ENCODE data around the gene MYDGF.

Gene MYDGF

DNA sequence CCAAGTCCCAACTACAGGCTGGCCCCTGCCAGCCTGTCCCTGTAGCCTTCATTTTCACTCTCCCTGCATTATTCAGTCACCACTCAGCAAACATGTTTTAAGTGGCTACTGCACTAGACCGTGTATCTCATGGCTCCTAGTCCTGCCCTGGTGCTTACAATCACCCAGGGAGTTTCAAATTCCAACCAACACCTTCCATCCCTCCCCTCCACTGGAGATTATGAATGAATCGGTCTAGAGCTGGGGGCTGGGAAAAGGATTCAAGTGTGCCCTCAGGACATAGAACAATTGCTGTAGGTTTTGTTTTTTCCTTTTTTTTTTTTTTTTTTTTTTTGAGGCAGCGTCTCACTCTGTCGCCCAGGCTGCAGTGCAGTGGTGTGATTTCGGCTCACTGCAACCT, 45.8 kb downstream of the MYDGF start:
- Histone ChIP-seq H3K79me2 (ENCODE audit: control insufficient read depth, insufficient read depth, low read length, unreplicated experiment) (no peaks in the 10 kb centered on the region), H3K27ac (ENCODE audit: low read depth, low read length) (no peak overlapping the region), H3K4me1 (ENCODE audit: control insufficient read depth, insufficient read depth, low read length, unreplicated experiment) (no peaks in the 10 kb centered on the region), H3K36me3 (ENCODE audit: insufficient read depth, low read length) (no peaks in the 10 kb centered on the region), H3K27me3 (ENCODE audit: insufficient read depth, low read length) (peaks cover 11% of the 10 kb centered on the region), H3K4me3 (ENCODE audit: low read depth, low read length) (no peak overlapping the region), H2AFZ (ENCODE audit: low read length, unreplicated experiment) (no peak overlapping the region)

- Histone ChIP-seq H3K79me2 (ENCODE audit: control insufficient read depth, insufficient read depth, low read length, unreplicated experiment) (no peaks in the 10 kb centered on the region), H3K4me3 (ENCODE audit: low read depth, low read length) (no peak overlapping the region), H2AFZ (ENCODE audit: low read length, unreplicated experiment) (no peak overlapping the region), H3K27ac (ENCODE audit: low read depth, low read length) (no peak overlapping the region), H3K36me3 (ENCODE audit: insufficient read depth, low read length) (no peaks in the 10 kb centered on the region), H3K27me3 (ENCODE audit: insufficient read depth, low read length) (peaks cover 11% of the 10 kb centered on the region), H3K4me1 (ENCODE audit: control insufficient read depth, insufficient read depth, low read length, unreplicated experiment) (no peaks in the 10 kb centered on the region)
Observed at GRCh38 chr19:4622695-4623421, 47.3 kb downstream of the MYDGF start.

DNA sequence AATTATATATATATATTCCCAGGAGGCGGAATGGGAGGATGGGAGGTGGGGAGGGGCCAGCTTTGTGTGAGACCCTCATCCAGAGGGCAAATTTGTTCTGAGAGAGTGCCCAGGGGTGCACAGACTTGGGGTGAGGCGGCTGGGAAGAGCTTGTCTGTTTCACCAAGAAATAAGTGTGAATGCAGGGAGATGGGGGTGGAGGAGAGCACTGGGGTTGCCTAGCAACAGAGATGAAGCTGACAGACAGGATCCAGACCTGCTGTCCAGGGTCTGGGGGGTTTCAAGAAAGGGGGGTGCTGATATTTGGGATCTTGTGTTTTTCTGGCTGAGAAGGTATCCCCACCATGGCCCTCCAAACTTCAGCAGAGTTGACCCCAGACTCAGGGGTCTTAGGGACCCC, 49.5 kb downstream of the MYDGF start:
- no peaks in the 10 kb centered on the region for H3K79me2 ChIP-seq (ENCODE audit: control insufficient read depth, insufficient read depth, low read length, unreplicated experiment)
- no peak overlapping the region for H2AFZ ChIP-seq (ENCODE audit: low read length, unreplicated experiment)
- H3K4me1 ChIP-seq (ENCODE audit: control insufficient read depth, insufficient read depth, low read length, unreplicated experiment), result no peaks in the 10 kb centered on the region
- H3K36me3 ChIP-seq (ENCODE audit: insufficient read depth, low read length), result no peaks in the 10 kb centered on the region
- peaks cover 11% of the 10 kb centered on the region for H3K27me3 ChIP-seq (ENCODE audit: insufficient read depth, low read length)
- no peak overlapping the region for H3K4me3 ChIP-seq (ENCODE audit: low read depth, low read length)
- H3K27ac ChIP-seq (ENCODE audit: low read depth, low read length), result no peak overlapping the region

GRCh38 chr19:4619668-4620294, 50.4 kb downstream of the MYDGF start:
- no peaks in the 10 kb centered on the region for H3K4me1 ChIP-seq (ENCODE audit: control insufficient read depth, insufficient read depth, low read length, unreplicated experiment)

DNA sequence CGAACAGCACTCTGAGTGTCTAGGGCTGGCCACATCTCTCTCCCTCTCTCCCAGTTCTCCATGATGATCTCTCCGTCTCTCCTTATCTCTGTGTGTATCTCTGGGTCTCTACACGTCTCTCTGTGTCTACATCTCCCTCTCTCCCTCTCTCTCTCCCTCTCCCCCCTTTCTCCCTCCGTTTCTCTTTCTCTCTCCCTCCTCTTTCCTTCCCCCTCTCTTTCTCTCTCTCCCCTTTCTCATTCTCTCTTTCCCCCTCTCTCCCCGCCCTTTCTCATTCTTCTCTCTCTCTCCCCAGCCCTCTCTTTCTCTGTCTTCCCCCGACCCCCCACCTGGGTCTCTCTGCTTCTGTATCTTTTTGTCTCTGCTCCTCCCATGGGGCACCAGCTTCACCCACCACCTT, 52.1 kb downstream of the MYDGF start:
- no peak overlapping the region for H3K27ac ChIP-seq (ENCODE audit: low read depth, low read length)
- no peaks in the 10 kb centered on the region for H3K4me1 ChIP-seq (ENCODE audit: control insufficient read depth, insufficient read depth, low read length, unreplicated experiment)
- no peaks in the 10 kb centered on the region for H3K79me2 ChIP-seq (ENCODE audit: control insufficient read depth, insufficient read depth, low read length, unreplicated experiment)
- H2AFZ ChIP-seq (ENCODE audit: low read length, unreplicated experiment), result no peak overlapping the region
- H3K4me3 ChIP-seq (ENCODE audit: low read depth, low read length), result no peak overlapping the region
- H3K27me3 ChIP-seq (ENCODE audit: insufficient read depth, low read length), result peaks cover 11% of the 10 kb centered on the region
- no peaks in the 10 kb centered on the region for H3K36me3 ChIP-seq (ENCODE audit: insufficient read depth, low read length)

More at GRCh38 chr19:4619668-4620294, 50.4 kb downstream of the MYDGF start:
- Histone ChIP-seq H3K79me2 (ENCODE audit: control insufficient read depth, insufficient read depth, low read length, unreplicated experiment) (no peaks in the 10 kb centered on the region), H3K36me3 (ENCODE audit: insufficient read depth, low read length) (no peaks in the 10 kb centered on the region), H3K27me3 (ENCODE audit: insufficient read depth, low read length) (peaks cover 11% of the 10 kb centered on the region), H2AFZ (ENCODE audit: low read length, unreplicated experiment) (no peak overlapping the region), H3K27ac (ENCODE audit: low read depth, low read length) (no peak overlapping the region), H3K4me3 (ENCODE audit: low read depth, low read length) (no peak overlapping the region)

DNA sequence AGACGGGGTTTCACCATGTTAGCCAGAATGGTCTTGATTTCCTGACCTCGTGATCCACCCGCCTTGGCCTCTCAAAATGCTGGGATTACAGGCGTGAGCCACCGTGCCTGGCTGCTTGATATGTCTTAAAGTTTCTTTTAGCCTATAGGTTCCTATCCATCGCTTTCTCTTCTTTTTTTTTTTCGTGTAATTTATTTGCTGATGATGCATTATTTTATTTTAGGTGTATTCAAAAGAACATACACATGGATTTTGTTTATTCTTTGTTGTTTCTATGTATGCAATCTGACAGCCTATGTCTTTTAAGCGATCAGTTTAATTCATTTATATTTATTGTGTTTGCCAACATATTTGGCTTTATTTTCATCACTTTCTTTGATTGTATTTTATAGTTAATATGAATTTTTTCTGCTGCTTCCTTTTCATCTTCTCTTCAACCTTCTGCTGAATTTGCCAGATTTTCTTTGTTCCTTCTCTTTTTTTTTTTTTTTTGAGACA, 56.8 kb downstream of the MYDGF start:
- no peak overlapping the region for H3K27ac ChIP-seq (ENCODE audit: low read depth, low read length)
- no peaks in the 10 kb centered on the region for H3K79me2 ChIP-seq (ENCODE audit: control insufficient read depth, insufficient read depth, low read length, unreplicated experiment)
- H3K36me3 ChIP-seq (ENCODE audit: insufficient read depth, low read length), result no peaks in the 10 kb centered on the region
- H2AFZ ChIP-seq (ENCODE audit: low read length, unreplicated experiment), result no peak overlapping the region
- peaks cover 6% of the 10 kb centered on the region; the same call in 1 of the 2 replicates for H3K27me3 ChIP-seq (ENCODE audit: insufficient read depth, low read length)
- H3K4me1 ChIP-seq (ENCODE audit: control insufficient read depth, insufficient read depth, low read length, unreplicated experiment), result no peaks in the 10 kb centered on the region
- H3K4me3 ChIP-seq (ENCODE audit: low read depth, low read length), result no peak overlapping the region

- Histone ChIP-seq H3K27me3 (ENCODE audit: insufficient read depth, low read length) (peaks cover 6% of the 10 kb centered on the region), H3K27ac (ENCODE audit: low read depth, low read length) (no peak overlapping the region), H3K4me3 (ENCODE audit: low read depth, low read length) (no peak overlapping the region), H2AFZ (ENCODE audit: low read length, unreplicated experiment) (no peak overlapping the region), H3K4me1 (ENCODE audit: control insufficient read depth, insufficient read depth, low read length, unreplicated experiment) (no peaks in the 10 kb centered on the region), H3K79me2 (ENCODE audit: control insufficient read depth, insufficient read depth, low read length, unreplicated experiment) (no peaks in the 10 kb centered on the region), H3K36me3 (ENCODE audit: insufficient read depth, low read length) (no peaks in the 10 kb centered on the region)
Observed at GRCh38 chr19:4609878-4610511, 60.1 kb downstream of the MYDGF start.

All from ACC112 (cell line).